ENCODE measurements around the gene PGA4.

PGA4 gene

DNA sequence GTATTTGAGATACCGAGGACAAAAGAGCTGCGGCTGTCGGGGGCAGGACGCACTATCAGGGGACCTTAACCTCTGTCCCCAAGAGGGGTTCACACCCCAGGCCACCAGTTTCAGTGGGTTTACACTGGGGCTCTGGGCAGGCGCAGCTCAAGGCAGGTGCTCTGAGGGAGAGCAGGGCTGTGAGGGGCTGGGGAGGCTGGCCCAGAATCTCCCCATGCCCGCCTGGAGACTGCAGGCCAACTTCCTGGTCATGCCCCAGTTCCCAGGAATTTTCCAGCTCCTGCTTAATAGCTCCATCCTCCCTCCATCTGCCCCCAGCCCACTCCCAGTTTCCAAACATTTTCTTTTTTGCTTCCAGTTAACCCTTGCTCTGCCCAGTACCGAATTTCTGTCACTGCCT lies 26.4 kb upstream of the PGA4 start:
- no peak overlapping the region for H3K4me3 ChIP-seq (ENCODE audit: low read depth, low read length)
- H3K9me3 ChIP-seq (ENCODE audit: control insufficient read depth, insufficient read depth, low read depth, low read length): no peaks in the 10 kb centered on the region
- CTCF ChIA-PET: no interaction called here
- no peaks in the 10 kb centered on the region for H3K4me1 ChIP-seq (ENCODE audit: control insufficient read depth, insufficient read depth, low read length)
- TF ChIP-seq ZNF626 (tag by site-specific recombination; IDR thresholded peaks at IDR 0.05): no peak
- TF ChIP-seq, protein P1, sequence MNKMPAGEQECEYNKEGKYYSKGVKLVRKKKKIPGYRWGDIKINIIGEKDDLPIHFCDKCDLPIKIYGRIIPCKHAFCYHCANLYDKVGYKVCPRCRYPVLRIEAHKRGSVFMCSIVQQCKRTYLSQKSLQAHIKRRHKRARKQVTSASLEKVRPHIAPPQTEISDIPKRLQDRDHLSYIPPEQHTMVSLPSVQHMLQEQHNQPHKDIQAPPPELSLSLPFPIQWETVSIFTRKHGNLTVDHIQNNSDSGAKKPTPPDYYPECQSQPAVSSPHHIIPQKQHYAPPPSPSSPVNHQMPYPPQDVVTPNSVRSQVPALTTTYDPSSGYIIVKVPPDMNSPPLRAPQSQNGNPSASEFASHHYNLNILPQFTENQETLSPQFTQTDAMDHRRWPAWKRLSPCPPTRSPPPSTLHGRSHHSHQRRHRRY (tag by site-specific recombination; IDR thresholded peaks at IDR 0.05): no peak
- no peak for TF ChIP-seq ZNF792 (tag by site-specific recombination; IDR thresholded peaks at IDR 0.05)
- no peak for TF ChIP-seq ZNF473 (tag by site-specific recombination; IDR thresholded peaks at IDR 0.05)
- H3K36me3 ChIP-seq (ENCODE audit: control insufficient read depth in 2 of 2, insufficient read depth in 1 of 2, low read length in 2 of 2): no peaks in the 10 kb centered on the region
- POLR2A ChIA-PET: interaction anchor here (0.5 kb wide), 1 partner anchor 115 kb away, joined by 4 read pairs; no protein-coding TSS in a partner anchor
- H3K27ac ChIP-seq (ENCODE audit: extremely low read depth, low read depth, low read length): no peak overlapping the region

DNA sequence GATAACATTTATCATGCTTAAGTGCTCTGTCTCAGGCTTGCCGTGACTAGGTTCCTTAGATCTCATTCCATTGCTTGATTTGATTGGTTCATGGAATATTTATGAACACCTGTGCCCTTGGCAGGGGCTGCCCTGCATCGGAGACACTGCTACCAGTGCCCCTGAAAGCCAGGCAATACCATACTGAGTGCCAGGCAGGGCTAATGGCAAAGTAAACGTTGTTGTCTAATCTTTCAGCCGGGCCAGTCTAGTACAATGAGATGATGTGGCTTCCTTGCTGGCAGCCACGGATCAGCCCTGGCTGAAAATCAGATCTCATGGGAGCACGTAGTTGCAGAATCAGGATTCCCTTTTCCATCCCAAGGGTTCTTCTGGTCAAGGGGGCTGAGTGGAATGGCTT lies 23.8 kb upstream of the PGA4 start:
- Histone ChIP-seq H3K4me1 (ENCODE audit: control insufficient read depth, insufficient read depth, low read length) (no peaks in the 10 kb centered on the region), H3K27ac (ENCODE audit: extremely low read depth, low read depth, low read length) (no peak overlapping the region), H3K4me3 (ENCODE audit: low read depth, low read length) (no peak overlapping the region), H3K9me3 (ENCODE audit: control insufficient read depth, insufficient read depth, low read depth, low read length) (no peaks in the 10 kb centered on the region), H3K36me3 (ENCODE audit: control insufficient read depth in 2 of 2, insufficient read depth in 1 of 2, low read length in 2 of 2) (no peaks in the 10 kb centered on the region)
- TF ChIP-seq ZNF621 (tag by site-specific recombination; IDR thresholded peaks at IDR 0.05) (no peak), ZNF24 (tag by site-specific recombination; IDR thresholded peaks at IDR 0.05) (no peak), ZNF335 (tag by site-specific recombination; conservative IDR thresholded peaks at IDR 0.05) (no peak), SETDB1 (IDR thresholded peaks at IDR 0.05; ENCODE audit: insufficient read length, low read length) (no peak), HOXD13 (CRISPR knock-in tag; IDR thresholded peaks at IDR 0.05; ENCODE audit: borderline replicate concordance) (no peak), ZNF701 (tag by site-specific recombination; IDR thresholded peaks at IDR 0.05) (no peak), ZNF16 (tag by site-specific recombination; IDR thresholded peaks at IDR 0.05; ENCODE audit: low read depth) (no peak), ZNF391 (tag by site-specific recombination; IDR thresholded peaks at IDR 0.05; ENCODE audit: borderline replicate concordance, low read depth) (no peak), FEZF1 (tag by site-specific recombination; IDR thresholded peaks at IDR 0.05) (no peak), ZNF473 (tag by site-specific recombination; IDR thresholded peaks at IDR 0.05) (no peak), ZNF677 (tag by site-specific recombination; IDR thresholded peaks at IDR 0.05) (no peak), MEIS1 (CRISPR knock-in tag; IDR thresholded peaks at IDR 0.05; ENCODE audit: borderline replicate concordance) (no peak)
- TF ChIP-seq, protein P2, sequence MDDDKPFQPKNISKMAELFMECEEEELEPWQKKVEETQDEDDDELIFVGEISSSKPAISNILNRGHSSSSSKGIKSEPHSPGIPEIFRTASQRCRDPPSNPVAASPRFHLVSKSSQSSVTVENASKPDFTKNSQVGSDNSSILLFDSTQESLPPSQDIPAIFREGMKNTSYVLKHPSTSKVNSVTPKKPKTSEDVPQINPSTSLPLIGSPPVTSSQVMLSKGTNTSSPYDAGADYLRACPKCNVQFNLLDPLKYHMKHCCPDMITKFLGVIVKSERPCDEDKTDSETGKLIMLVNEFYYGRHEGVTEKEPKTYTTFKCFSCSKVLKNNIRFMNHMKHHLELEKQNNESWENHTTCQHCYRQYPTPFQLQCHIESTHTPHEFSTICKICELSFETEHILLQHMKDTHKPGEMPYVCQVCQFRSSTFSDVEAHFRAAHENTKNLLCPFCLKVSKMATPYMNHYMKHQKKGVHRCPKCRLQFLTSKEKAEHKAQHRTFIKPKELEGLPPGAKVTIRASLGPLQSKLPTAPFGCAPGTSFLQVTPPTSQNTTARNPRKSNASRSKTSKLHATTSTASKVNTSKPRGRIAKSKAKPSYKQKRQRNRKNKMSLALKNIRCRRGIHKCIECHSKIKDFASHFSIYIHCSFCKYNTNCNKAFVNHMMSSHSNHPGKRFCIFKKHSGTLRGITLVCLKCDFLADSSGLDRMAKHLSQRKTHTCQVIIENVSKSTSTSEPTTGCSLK (tag by site-specific recombination; IDR thresholded peaks at IDR 0.05): no peak
- POLR2A ChIA-PET: no interaction called here
- CTCF ChIA-PET: interaction anchor here (2.2 kb wide), 1 partner anchor 11 kb away, joined by 12 read pairs; no protein-coding TSS in a partner anchor

DNA sequence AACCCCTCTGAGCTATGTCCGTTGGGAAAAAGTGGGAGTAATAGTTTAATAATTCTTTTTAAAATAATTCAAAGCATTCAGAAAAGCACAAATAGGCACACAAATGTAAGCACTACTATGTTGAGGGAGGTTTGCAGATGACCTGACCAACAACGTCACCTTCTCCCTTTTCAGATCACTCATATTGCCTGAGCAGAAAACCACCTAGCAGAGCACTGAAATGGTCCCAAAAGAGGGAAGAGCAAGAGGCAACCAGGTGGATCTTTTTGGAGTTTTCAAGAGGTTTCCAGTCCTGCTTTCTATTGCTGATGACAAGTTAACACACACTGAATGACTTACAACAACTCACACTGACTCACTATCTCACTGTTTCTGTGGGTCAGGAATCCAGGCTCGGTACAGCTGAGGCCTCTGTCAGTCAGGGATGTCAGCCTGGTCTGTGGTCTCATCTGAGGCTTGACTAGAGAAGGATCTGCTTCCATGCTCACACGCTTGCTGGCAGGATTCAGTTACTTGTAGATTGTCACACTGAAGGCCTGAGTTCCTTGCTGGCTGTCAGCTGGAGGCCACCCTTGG lies 23.1 kb upstream of the PGA4 start:
- Histone ChIP-seq H3K4me3 (ENCODE audit: low read depth, low read length) (no peak overlapping the region), H3K9me3 (ENCODE audit: control insufficient read depth, insufficient read depth, low read depth, low read length) (no peaks in the 10 kb centered on the region), H3K4me1 (ENCODE audit: control insufficient read depth, insufficient read depth, low read length) (no peaks in the 10 kb centered on the region), H3K27ac (ENCODE audit: extremely low read depth, low read depth, low read length) (no peak overlapping the region), H3K36me3 (ENCODE audit: control insufficient read depth in 2 of 2, insufficient read depth in 1 of 2, low read length in 2 of 2) (no peaks in the 10 kb centered on the region)
- ChIA-PET CTCF (no interaction called here), POLR2A (no interaction called here)
- TF ChIP-seq ZNF184 (tag by site-specific recombination; IDR thresholded peaks at IDR 0.05) (no peak), ZNF202 (tag by site-specific recombination; IDR thresholded peaks at IDR 0.05; ENCODE audit: borderline replicate concordance) (no peak), ZNF529 (tag by site-specific recombination; IDR thresholded peaks at IDR 0.05; ENCODE audit: insufficient replicate concordance) (no peak), REPIN1 (tag by site-specific recombination; IDR thresholded peaks at IDR 0.05; ENCODE audit: low read depth) (no peak), ZXDB (tag by site-specific recombination; IDR thresholded peaks at IDR 0.05) (no peak)
- TF ChIP-seq, protein P3, sequence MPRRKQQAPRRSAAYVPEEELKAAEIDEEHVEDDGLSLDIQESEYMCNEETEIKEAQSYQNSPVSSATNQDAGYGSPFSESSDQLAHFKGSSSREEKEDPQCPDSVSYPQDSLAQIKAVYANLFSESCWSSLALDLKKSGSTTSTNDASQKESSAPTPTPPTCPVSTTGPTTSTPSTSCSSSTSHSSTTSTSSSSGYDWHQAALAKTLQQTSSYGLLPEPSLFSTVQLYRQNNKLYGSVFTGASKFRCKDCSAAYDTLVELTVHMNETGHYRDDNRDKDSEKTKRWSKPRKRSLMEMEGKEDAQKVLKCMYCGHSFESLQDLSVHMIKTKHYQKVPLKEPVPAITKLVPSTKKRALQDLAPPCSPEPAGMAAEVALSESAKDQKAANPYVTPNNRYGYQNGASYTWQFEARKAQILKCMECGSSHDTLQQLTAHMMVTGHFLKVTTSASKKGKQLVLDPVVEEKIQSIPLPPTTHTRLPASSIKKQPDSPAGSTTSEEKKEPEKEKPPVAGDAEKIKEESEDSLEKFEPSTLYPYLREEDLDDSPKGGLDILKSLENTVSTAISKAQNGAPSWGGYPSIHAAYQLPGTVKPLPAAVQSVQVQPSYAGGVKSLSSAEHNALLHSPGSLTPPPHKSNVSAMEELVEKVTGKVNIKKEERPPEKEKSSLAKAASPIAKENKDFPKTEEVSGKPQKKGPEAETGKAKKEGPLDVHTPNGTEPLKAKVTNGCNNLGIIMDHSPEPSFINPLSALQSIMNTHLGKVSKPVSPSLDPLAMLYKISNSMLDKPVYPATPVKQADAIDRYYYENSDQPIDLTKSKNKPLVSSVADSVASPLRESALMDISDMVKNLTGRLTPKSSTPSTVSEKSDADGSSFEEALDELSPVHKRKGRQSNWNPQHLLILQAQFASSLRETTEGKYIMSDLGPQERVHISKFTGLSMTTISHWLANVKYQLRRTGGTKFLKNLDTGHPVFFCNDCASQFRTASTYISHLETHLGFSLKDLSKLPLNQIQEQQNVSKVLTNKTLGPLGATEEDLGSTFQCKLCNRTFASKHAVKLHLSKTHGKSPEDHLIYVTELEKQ (tag by site-specific recombination; IDR thresholded peaks at IDR 0.05; ENCODE audit: borderline replicate concordance): no peak
- TF ChIP-seq, protein P4, sequence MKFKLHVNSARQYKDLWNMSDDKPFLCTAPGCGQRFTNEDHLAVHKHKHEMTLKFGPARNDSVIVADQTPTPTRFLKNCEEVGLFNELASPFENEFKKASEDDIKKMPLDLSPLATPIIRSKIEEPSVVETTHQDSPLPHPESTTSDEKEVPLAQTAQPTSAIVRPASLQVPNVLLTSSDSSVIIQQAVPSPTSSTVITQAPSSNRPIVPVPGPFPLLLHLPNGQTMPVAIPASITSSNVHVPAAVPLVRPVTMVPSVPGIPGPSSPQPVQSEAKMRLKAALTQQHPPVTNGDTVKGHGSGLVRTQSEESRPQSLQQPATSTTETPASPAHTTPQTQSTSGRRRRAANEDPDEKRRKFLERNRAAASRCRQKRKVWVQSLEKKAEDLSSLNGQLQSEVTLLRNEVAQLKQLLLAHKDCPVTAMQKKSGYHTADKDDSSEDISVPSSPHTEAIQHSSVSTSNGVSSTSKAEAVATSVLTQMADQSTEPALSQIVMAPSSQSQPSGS (tag by site-specific recombination; IDR thresholded peaks at IDR 0.05; ENCODE audit: low read depth): no peak
